CD14-positive monocyte (primary cell): ENCODE data around the gene CGB5. TPM values are rescaled to one million over a fixed set of nuclear protein-coding genes. Genes with fewer than 3 reads are reported as not detected.

ENCODE experiments used
- DNase-seq, 3 donors: peaks; one replicate each; pipeline ENCODE4 v3.0.0-alpha.2; 2011 to 2022
- H2AFZ ChIP-seq: 2 replicates; pipeline ENCODE4 v1.6.0; 2012; ENCODE audit warnings: mild to moderate bottlenecking, low read depth, low read length, inconsistent platforms; ENCODE audit not compliant: insufficient read depth, poor library complexity, severe bottlenecking
- H3K27ac ChIP-seq, 2 donors: 1 replicate in 1 of 2; 2 replicates in 1 of 2; pipeline ENCODE4 v1.5.1; 2012 to 2013; ENCODE audit warnings: low read length in 2 of 2, control low read depth in 1 of 2, inconsistent platforms in 1 of 2, low read depth in 1 of 2, mild to moderate bottlenecking in 1 of 2
- H3K27me3 ChIP-seq, 2 donors: one replicate each; pipeline versions ENCODE4 v1.6.0 to v1.6.1; 2011 to 2013; ENCODE audit warnings: low read length in 2 of 2; ENCODE audit not compliant: control insufficient read depth in 2 of 2, insufficient read depth in 2 of 2
- H3K36me3 ChIP-seq, 2 donors: replicated peaks in 1 of 2; 1 replicate in 1 of 2; 2 replicates in 1 of 2; pipeline versions ENCODE4 v1.5.1 to v1.6.1; 2012 to 2013; ENCODE audit warnings: low read length in 2 of 2, control low read depth in 1 of 2, inconsistent platforms in 1 of 2, mild to moderate bottlenecking in 1 of 2; ENCODE audit not compliant: insufficient read depth in 2 of 2, control insufficient read depth in 1 of 2
- H3K4me1 ChIP-seq, 2 donors: 1 replicate in 1 of 2; 2 replicates in 1 of 2; pipeline versions ENCODE4 v1.5.1 to v1.6.1; 2012 to 2013; ENCODE audit warnings: low read length in 2 of 2, control low read depth in 1 of 2, inconsistent platforms in 1 of 2, mild to moderate bottlenecking in 1 of 2, moderate library complexity in 1 of 2; ENCODE audit not compliant: insufficient read depth in 2 of 2, control insufficient read depth in 1 of 2
- H3K4me2 ChIP-seq: replicated peaks from 2 replicates; pipeline ENCODE3; 2012; ENCODE audit warnings: low read length, moderate library complexity, mild to moderate bottlenecking; ENCODE audit not compliant: poor library complexity, severe bottlenecking; ENCODE audit errors: extremely low read depth
- H3K4me3 ChIP-seq, 3 experiments: fragments of 200-600 bp in 1 of 3; sonication (generic) in 1 of 3; replicated peaks in 1 of 3; 1 replicate in 2 of 3; 2 replicates in 1 of 3; pipeline ENCODE4 v1.5.1; 2011 to 2013; ENCODE audit warnings: low read length in 3 of 3, mild to moderate bottlenecking in 3 of 3, control low read depth in 2 of 3, low read depth in 2 of 3, inconsistent platforms in 1 of 3, moderate library complexity in 1 of 3
- H3K79me2 ChIP-seq: 2 replicates; pipeline ENCODE4 v1.6.0; 2012; ENCODE audit warnings: mild to moderate bottlenecking, control low read depth, inconsistent platforms, low read length, moderate library complexity; ENCODE audit not compliant: insufficient read depth
- H3K9ac ChIP-seq: 2 replicates; pipeline ENCODE4 v1.6.0; 2017; ENCODE audit warnings: low read length, mild to moderate bottlenecking; ENCODE audit not compliant: insufficient read depth, poor library complexity, severe bottlenecking
- H3K9me3 ChIP-seq, 2 donors: replicated peaks in 1 of 2; 1 replicate in 1 of 2; 2 replicates in 1 of 2; pipeline versions ENCODE4 v1.5.1 to v1.6.1; 2012 to 2013; ENCODE audit warnings: low read length in 2 of 2, control low read depth in 1 of 2; ENCODE audit not compliant: control insufficient read depth in 1 of 2, insufficient read depth in 1 of 2
- H4K20me1 ChIP-seq: 2 replicates; pipeline ENCODE4 v1.6.0; 2012; ENCODE audit warnings: mild to moderate bottlenecking, low read length, control low read depth, moderate library complexity; ENCODE audit not compliant: insufficient read depth
- H3K27ac Mint-ChIP-seq, 7 donors: one replicate each; pipeline ENCODE4 v1.8.0; 2020; ENCODE audit warnings: mild to moderate bottlenecking in 7 of 7, mixed read lengths in 7 of 7, moderate library complexity in 6 of 7, inconsistent platforms in 2 of 7
- H3K27me3 Mint-ChIP-seq, 3 donors: one replicate each; pipeline ENCODE4 v1.8.0; 2021 to 2022; ENCODE audit warnings: low read depth in 3 of 3, mild to moderate bottlenecking in 3 of 3, mixed read lengths in 3 of 3, moderate library complexity in 3 of 3, inconsistent platforms in 1 of 3
- H3K36me3 Mint-ChIP-seq, 2 donors: one replicate each; pipeline ENCODE4 v1.8.0; 2020; ENCODE audit warnings: mixed read lengths in 2 of 2, inconsistent platforms in 1 of 2, mild to moderate bottlenecking in 1 of 2
- H3K4me1 Mint-ChIP-seq: one replicate; pipeline ENCODE4 v1.8.0; 2020; ENCODE audit warnings: mild to moderate bottlenecking, mixed read lengths
- H3K4me3 Mint-ChIP-seq, 2 donors: one replicate each; pipeline ENCODE4 v1.8.0; 2020; ENCODE audit warnings: mild to moderate bottlenecking in 2 of 2, mixed read lengths in 2 of 2, moderate library complexity in 1 of 2
- H3K9me3 Mint-ChIP-seq, 7 donors: one replicate each; pipeline ENCODE4 v1.8.0; 2020 to 2022; ENCODE audit warnings: mixed read lengths in 7 of 7, mild to moderate bottlenecking in 6 of 7, moderate library complexity in 6 of 7, inconsistent platforms in 2 of 7
- CTCF ChIP-seq: fragments of 200-600 bp; IDR thresholded peaks from one replicate; pipeline ENCODE4 v1.8.0; 2022; ENCODE audit warnings: antibody characterized with exemption, mild to moderate bottlenecking
- WGBS: methylation state at CpG from one replicate; pipeline ENCODE4 v1.1.5; 2013; ENCODE audit warnings: missing lambda C conversion rate; ENCODE audit not compliant: insufficient coverage; 5-methylcytosine and 5-hydroxymethylcytosine counted together
- intact Hi-C, 2 donors: fragments of 100-400 bp; cut with micrococcal nuclease; formaldehyde crosslinking; loops; one replicate each; pipeline versions ENCODE4 v1.15.0 to v1.15.1; 2023
- polyA plus RNA-seq, 3 donors: library from polyadenylated mRNA; depleted of rRNA in 1 of 3; unstranded in 2 of 3; stranded (reverse) in 1 of 3; fragments of 300-500 nt in 2 of 3; fragments of >200 nt in 1 of 3; fragmentation: Illumina TruSeq in 2 of 3; gene quantifications; 1 replicate in 2 of 3; 2 replicates in 1 of 3; pipeline ENCODE4 v1.2.3, GENCODE V29; 2012 to 2021

CGB5 gene
- polyA plus RNA-seq, 3 donors = not detected

GRCh38 chr19:49006905-49007304 lies 36.7 kb upstream of the CGB5 start:
- no peaks in the 10 kb centered on the region for H4K20me1 ChIP-seq
- no peak overlapping the region for H3K9ac ChIP-seq
- Mint-ChIP-seq H3K9me3 (no peaks in the 10 kb centered on the region), H3K27me3 (peaks cover 0 to 2% (median 2%) of the 10 kb centered on the region in 3 donors), H3K36me3 (peaks cover 58 to 88% of the 10 kb centered on the region in 2 donors), H3K4me3 (no peak overlapping the region), H3K27ac (peak overlapping the region in 1 of 7 donors; percentile 64), H3K4me1 (no peaks in the 10 kb centered on the region)
- intact Hi-C loops = no loop called here
- no peak overlapping the region for H3K4me2 ChIP-seq
- H3K4me1 ChIP-seq = no peaks in the 10 kb centered on the region
- H3K79me2 ChIP-seq = no peaks in the 10 kb centered on the region
- TF ChIP-seq CTCF = no peak
- H3K36me3 ChIP-seq = peaks cover 61 to 78% of the 10 kb centered on the region in 2 donors
- no peaks in the 10 kb centered on the region for H3K9me3 ChIP-seq
- no peak overlapping the region for H2AFZ ChIP-seq
- no peak for DNase-seq
- H3K27me3 ChIP-seq = no peaks in the 10 kb centered on the region
- H3K27ac ChIP-seq = no peak overlapping the region
- WGBS = over 99% methylated on average over 18 of the region's 22 CpGs
- H3K4me3 ChIP-seq = no peak overlapping the region

- H3K9ac ChIP-seq = no peak overlapping the region
- H3K4me2 ChIP-seq = no peak overlapping the region
- no peak for DNase-seq
- Mint-ChIP-seq H3K4me1 (no peaks in the 10 kb centered on the region), H3K9me3 (no peaks in the 10 kb centered on the region), H3K27me3 (peaks cover 0 to 2% (median 0%) of the 10 kb centered on the region in 3 donors), H3K4me3 (no peak overlapping the region), H3K27ac (peak overlapping the region in 2 of 7 donors; percentile 25 to 45), H3K36me3 (peaks cover 54 to 89% of the 10 kb centered on the region in 2 donors)
- no peaks in the 10 kb centered on the region for H3K79me2 ChIP-seq
- no peak for TF ChIP-seq CTCF
- H3K4me1 ChIP-seq = no peaks in the 10 kb centered on the region
- no peaks in the 10 kb centered on the region for H3K27me3 ChIP-seq
- intact Hi-C loops = no loop called here
- no peak overlapping the region for H2AFZ ChIP-seq
- H3K27ac ChIP-seq = no peak overlapping the region
- peaks cover 62 to 76% of the 10 kb centered on the region in 2 donors for H3K36me3 ChIP-seq
- no peaks in the 10 kb centered on the region for H4K20me1 ChIP-seq
- no peaks in the 10 kb centered on the region for H3K9me3 ChIP-seq
- H3K4me3 ChIP-seq = no peak overlapping the region
- WGBS = 93% methylated on average over 14 of the region's 18 CpGs
These were observed 33.8 kb upstream of the CGB5 start for GRCh38 chr19:49009828-49010227.
